CD4-positive, CD25-positive, alpha-beta regulatory T cell (primary cell): Measurements from ENCODE around the gene PLEKHF1. TPM values are rescaled to one million over a fixed set of nuclear protein-coding genes. Genes with fewer than 3 reads are reported as not detected.

Experiments
- ATAC-seq, 2 donors: fragments of 150-1000 bp; cut with Tn5 transposase; one replicate each; pipeline ENCODE4 v1.10.0; 2021; ENCODE audit warnings: low read depth in 2 of 2, moderate number of reproducible peaks in 2 of 2, moderate library complexity in 1 of 2
- DNase-seq, 3 donors: peaks; one replicate each; pipeline versions ENCODE4 v3.0.0 to v3.0.0-alpha.2; 2012 to 2022; ENCODE audit warnings: mixed read lengths in 1 of 3
- H3K27ac ChIP-seq: one replicate; pipeline ENCODE4 v1.7.0; 2013; ENCODE audit warnings: mild to moderate bottlenecking, low read length; ENCODE audit not compliant: insufficient read depth, poor library complexity, severe bottlenecking
- H3K27me3 ChIP-seq: one replicate; pipeline ENCODE4 v1.7.0; 2013; ENCODE audit warnings: low read length; ENCODE audit not compliant: control insufficient read depth, insufficient read depth
- H3K36me3 ChIP-seq: one replicate; pipeline ENCODE4 v1.7.0; 2013; ENCODE audit warnings: mild to moderate bottlenecking, low read length, moderate library complexity; ENCODE audit not compliant: control insufficient read depth, insufficient read depth
- H3K4me1 ChIP-seq: 2 replicates; pipeline ENCODE4 v1.7.0; 2013; ENCODE audit warnings: mild to moderate bottlenecking, low read length; ENCODE audit not compliant: insufficient read depth, control insufficient read depth, poor library complexity, severe bottlenecking
- H3K4me3 ChIP-seq: one replicate; pipeline ENCODE4 v1.7.0; 2013; ENCODE audit warnings: low read depth, mild to moderate bottlenecking, low read length, moderate library complexity
- H3K9me3 ChIP-seq, 2 experiments: 1 replicate in 1 of 2; 2 replicates in 1 of 2; pipeline ENCODE4 v1.7.0; 2013; ENCODE audit warnings: low read length in 2 of 2, mild to moderate bottlenecking in 1 of 2, moderate library complexity in 1 of 2; ENCODE audit not compliant: control insufficient read depth in 2 of 2
- H3K27ac Mint-ChIP-seq, 3 donors: one replicate each; pipeline ENCODE4 v1.8.0; 2020 to 2022; ENCODE audit warnings: mild to moderate bottlenecking in 3 of 3, mixed read lengths in 3 of 3, moderate library complexity in 2 of 3
- H3K27me3 Mint-ChIP-seq: one replicate; pipeline ENCODE4 v1.8.0; 2022; ENCODE audit warnings: mild to moderate bottlenecking, mixed read lengths
- H3K36me3 Mint-ChIP-seq: one replicate; pipeline ENCODE4 v1.8.0; 2020; ENCODE audit warnings: mixed read lengths
- H3K4me1 Mint-ChIP-seq, 4 donors: one replicate each; pipeline ENCODE4 v1.8.0; 2020 to 2022; ENCODE audit warnings: mixed read lengths in 4 of 4, mild to moderate bottlenecking in 1 of 4
- H3K4me3 Mint-ChIP-seq, 4 donors: one replicate each; pipeline ENCODE4 v1.8.0; 2020 to 2022; ENCODE audit warnings: mild to moderate bottlenecking in 4 of 4, mixed read lengths in 4 of 4, moderate library complexity in 3 of 4
- H3K9me3 Mint-ChIP-seq, 7 donors: one replicate each; pipeline ENCODE4 v1.8.0; 2020 to 2022; ENCODE audit warnings: mixed read lengths in 7 of 7, mild to moderate bottlenecking in 3 of 7, moderate library complexity in 2 of 7
- polyA plus RNA-seq, 4 donors: library from polyadenylated mRNA; unstranded; fragments of 300-500 nt; fragmentation: Illumina TruSeq; gene quantifications; one replicate each; pipeline ENCODE4 v1.2.3, GENCODE V29; 2021
- total RNA-seq: library from RNA; stranded (reverse); gene quantifications from one replicate; pipeline ENCODE4 v1.2.3, GENCODE V29; 2022

The PLEKHF1 gene
- total and polyA plus RNA-seq, 5 donors from 2014 or later, result 21.0 to 49.3 (median 35.1) TPM

DNA sequence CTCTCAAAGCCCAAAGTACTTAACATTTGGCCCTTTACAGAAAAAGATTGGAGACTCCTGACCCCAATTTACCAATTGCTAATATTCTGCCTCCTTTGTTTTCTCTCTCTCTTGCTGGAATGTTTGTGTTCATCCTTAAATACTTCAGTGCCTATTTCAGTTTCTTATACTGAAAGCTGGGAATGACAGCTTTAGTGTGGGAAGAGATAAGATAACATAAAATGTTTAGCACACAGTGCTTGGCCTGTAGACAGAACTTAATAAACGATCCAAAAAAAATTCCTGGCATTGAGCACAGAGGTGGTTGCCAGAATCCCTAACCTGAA is 3.0 kb upstream of the PLEKHF1 start:
- Mint-ChIP-seq H3K4me1 (peaks cover 4 to 37% (median 10%) of the 10 kb centered on the region in 4 donors), H3K27ac (peak overlapping the region in 2 of 3 donors; percentile 70 to 82), H3K36me3 (peaks cover 5% of the 10 kb centered on the region), H3K27me3 (peaks cover 4% of the 10 kb centered on the region), H3K9me3 (no peaks in the 10 kb centered on the region), H3K4me3 (peak overlapping the region in 3 of 4 donors; percentile 41 to 86 (median 75))
- DNase-seq (no peak), ATAC-seq (no peak)
- peaks cover 21% of the 10 kb centered on the region for H3K4me1 ChIP-seq
- no peaks in the 10 kb centered on the region for H3K9me3 ChIP-seq
- no peak overlapping the region for H3K4me3 ChIP-seq
- H3K36me3 ChIP-seq, result no peaks in the 10 kb centered on the region
- H3K27ac ChIP-seq, result no peak overlapping the region
- H3K27me3 ChIP-seq, result no peaks in the 10 kb centered on the region

GRCh38 chr19:29662604-29663404 is 2.5 kb upstream of the PLEKHF1 start:
- peaks cover 27% of the 10 kb centered on the region for H3K4me1 ChIP-seq
- H3K27me3 Mint-ChIP-seq, result no peaks in the 10 kb centered on the region
- no peak overlapping the region for H3K27ac ChIP-seq
- H3K36me3 Mint-ChIP-seq, result peaks cover 5% of the 10 kb centered on the region
- peaks cover 4 to 42% (median 13%) of the 10 kb centered on the region in 4 donors for H3K4me1 Mint-ChIP-seq
- H3K9me3 ChIP-seq, result no peaks in the 10 kb centered on the region
- no peak for DNase-seq
- peak overlapping the region; percentile 42 to 82 (median 70) for H3K27ac Mint-ChIP-seq
- no peak overlapping the region for H3K4me3 ChIP-seq
- no peaks in the 10 kb centered on the region for H3K36me3 ChIP-seq
- no peaks in the 10 kb centered on the region for H3K9me3 Mint-ChIP-seq
- no peak for ATAC-seq
- peak overlapping the region; percentile 46 to 86 (median 62) for H3K4me3 Mint-ChIP-seq
- H3K27me3 ChIP-seq, result no peaks in the 10 kb centered on the region

DNA sequence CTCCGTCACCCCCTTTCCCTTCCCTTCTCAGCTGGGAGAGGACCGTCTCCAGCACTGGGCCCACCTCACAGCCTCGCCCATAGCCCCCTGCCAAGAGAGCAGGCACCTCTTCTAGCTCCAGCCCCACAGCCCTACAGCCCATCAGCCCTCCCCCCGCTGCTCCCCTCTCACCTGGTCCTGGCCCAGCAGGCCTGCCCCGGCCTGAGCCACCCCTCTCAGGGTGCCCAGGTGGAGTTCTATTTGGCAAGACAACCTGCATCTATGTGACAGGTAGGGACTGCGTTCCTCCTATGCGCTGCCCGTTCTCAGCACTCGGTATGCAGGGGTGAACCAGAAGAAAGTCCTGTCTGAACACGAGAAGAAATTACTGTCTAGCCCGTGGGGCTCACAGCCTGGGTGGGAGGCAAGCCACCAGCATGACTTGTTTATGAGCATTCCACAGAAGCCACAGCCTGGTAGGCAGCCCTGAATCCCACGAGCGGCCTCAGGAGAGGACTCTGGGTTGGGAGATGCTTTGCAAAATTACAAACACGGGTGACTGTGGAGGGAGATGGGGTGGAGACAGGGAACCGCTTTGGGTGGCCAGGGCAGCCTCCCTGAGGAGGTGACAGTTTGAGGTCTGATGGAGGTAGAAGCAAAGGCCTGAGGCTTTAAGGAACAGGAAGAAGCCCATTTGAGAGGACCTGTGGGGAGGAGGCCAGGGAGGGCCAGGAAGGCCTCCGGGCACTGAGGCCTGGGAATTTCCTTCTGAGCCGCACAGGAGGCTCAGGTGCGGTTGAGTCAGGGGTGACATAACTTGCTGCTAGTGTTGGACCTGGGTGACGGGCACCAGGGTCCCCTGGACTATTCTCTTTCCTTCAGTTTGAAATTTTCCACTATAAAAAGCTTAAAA is 1.2 kb upstream of the PLEKHF1 start:
- H3K4me3 Mint-ChIP-seq, result peak overlapping the region; percentile 86 to 88 (median 87)
- peak overlapping the region; percentile 49 to 90 (median 72) for H3K27ac Mint-ChIP-seq
- Histone ChIP-seq H3K4me1 (peaks cover 40% of the 10 kb centered on the region), H3K27ac (peak overlapping the region; percentile 94), H3K36me3 (no peaks in the 10 kb centered on the region), H3K9me3 (no peaks in the 10 kb centered on the region), H3K27me3 (no peaks in the 10 kb centered on the region), H3K4me3 (peak overlapping the region; percentile 13)
- H3K4me1 Mint-ChIP-seq, result peaks cover 4 to 56% (median 15%) of the 10 kb centered on the region in 4 donors
- H3K36me3 Mint-ChIP-seq, result peaks cover 5% of the 10 kb centered on the region
- ATAC-seq, result no peak
- H3K9me3 Mint-ChIP-seq, result no peaks in the 10 kb centered on the region
- H3K27me3 Mint-ChIP-seq, result no peaks in the 10 kb centered on the region
- DNase-seq, result no peak

DNA sequence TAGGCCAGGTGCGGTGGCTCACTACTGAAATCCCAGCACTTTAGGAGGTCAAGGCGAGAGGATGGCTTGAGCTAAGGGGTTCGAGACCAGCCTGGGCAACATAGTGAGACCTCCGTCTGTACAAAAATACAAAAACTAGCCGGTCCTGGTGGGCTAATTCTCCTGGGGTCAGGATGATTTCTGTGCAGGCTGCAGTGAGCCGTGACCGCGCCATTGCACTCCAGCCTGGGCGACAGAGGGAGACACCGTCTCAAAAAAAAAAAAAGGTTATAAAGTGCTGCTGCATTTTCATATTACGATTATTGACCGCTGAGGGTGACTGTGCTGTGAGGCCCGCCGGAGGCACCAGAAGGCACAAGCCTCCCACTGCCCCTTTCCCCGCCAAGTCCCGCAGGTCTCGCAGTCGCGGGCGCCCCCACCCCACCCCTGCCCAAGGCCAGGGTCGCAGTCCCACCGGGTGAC is 477 bp upstream of the PLEKHF1 start:
- peaks cover 47% of the 10 kb centered on the region for H3K4me1 ChIP-seq
- Mint-ChIP-seq H3K27ac (peak overlapping the region; percentile 52 to 79 (median 72)), H3K4me3 (peak overlapping the region; percentile 86 to 88 (median 87)), H3K36me3 (peaks cover 8% of the 10 kb centered on the region), H3K4me1 (peaks cover 8 to 62% (median 18%) of the 10 kb centered on the region in 4 donors), H3K9me3 (no peaks in the 10 kb centered on the region), H3K27me3 (no peaks in the 10 kb centered on the region)
- H3K27me3 ChIP-seq, result no peaks in the 10 kb centered on the region
- ATAC-seq (no peak), DNase-seq (no peak)
- no peaks in the 10 kb centered on the region for H3K9me3 ChIP-seq
- peak overlapping the region; percentile 13 for H3K4me3 ChIP-seq
- H3K36me3 ChIP-seq, result no peaks in the 10 kb centered on the region
- peak overlapping the region; percentile 94 for H3K27ac ChIP-seq

DNA sequence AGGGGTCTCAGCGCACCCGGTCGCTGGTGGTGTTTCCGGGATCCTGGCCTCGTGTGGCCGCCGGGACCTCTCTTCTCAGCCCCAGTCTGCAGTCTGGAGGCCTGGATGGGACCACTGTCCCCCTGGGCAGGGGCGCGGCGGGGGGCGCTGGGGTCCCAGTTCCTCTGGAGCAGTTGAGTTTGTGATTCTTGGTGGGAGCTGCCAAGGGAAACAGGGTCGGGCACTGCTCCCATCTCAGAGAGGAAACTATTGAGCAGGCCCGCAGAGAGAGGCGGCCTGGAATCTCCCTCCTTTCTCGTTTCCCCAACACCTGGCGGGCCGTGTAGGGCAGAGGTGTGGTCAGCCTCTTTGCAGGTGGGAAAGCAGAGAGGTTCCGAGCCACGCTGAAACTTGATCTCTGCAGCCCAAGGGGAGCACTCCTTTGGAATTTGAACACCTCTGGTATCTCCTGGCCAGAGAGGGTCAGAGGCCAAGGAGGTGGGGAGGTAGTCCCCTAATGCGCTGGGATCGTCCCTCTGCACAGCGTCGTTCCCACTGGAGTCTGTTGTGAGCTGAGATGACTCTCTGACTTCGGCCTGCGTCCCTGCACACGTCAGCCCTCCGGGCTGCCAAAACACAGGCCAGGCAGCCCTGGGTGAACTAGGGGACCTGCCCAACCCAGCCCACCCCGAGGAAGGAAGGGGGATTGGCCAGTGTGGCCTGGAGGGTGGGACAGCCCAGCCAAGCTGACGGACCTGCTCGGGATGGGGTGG is 741 bp downstream of the PLEKHF1 start:
- H3K4me1 ChIP-seq, result peaks cover 59% of the 10 kb centered on the region
- no peaks in the 10 kb centered on the region for H3K27me3 Mint-ChIP-seq
- DNase-seq, result no peak

GRCh38 chr19:29666578-29667386 is 1.5 kb downstream of the PLEKHF1 start:
- peak overlapping the region; percentile 94 for H3K27ac ChIP-seq
- no peaks in the 10 kb centered on the region for H3K9me3 Mint-ChIP-seq
- ATAC-seq (no peak), DNase-seq (peak in 1 of 3 donors; percentile 49)
- peaks cover 15% of the 10 kb centered on the region for H3K36me3 Mint-ChIP-seq
- no peaks in the 10 kb centered on the region for H3K9me3 ChIP-seq
- H3K27me3 Mint-ChIP-seq, result no peaks in the 10 kb centered on the region
- H3K4me3 Mint-ChIP-seq, result peak overlapping the region; percentile 87 to 95 (median 93)
- H3K4me3 ChIP-seq, result peak overlapping the region; percentile 89
- peaks cover 67% of the 10 kb centered on the region for H3K4me1 ChIP-seq
- H3K36me3 ChIP-seq, result no peaks in the 10 kb centered on the region
- H3K27ac Mint-ChIP-seq, result peak overlapping the region; percentile 96 to 99 (median 97)
- H3K4me1 Mint-ChIP-seq, result peaks cover 9 to 70% (median 35%) of the 10 kb centered on the region in 4 donors
- no peaks in the 10 kb centered on the region for H3K27me3 ChIP-seq

More for the DNA sequence above, 741 bp downstream of the PLEKHF1 start:
- peak overlapping the region; percentile 94 for H3K27ac ChIP-seq
- H3K4me1 Mint-ChIP-seq, result peaks cover 9 to 67% (median 27%) of the 10 kb centered on the region in 4 donors
- ATAC-seq, result no peak
- no peaks in the 10 kb centered on the region for H3K27me3 ChIP-seq
- no peaks in the 10 kb centered on the region for H3K36me3 ChIP-seq
- H3K4me3 Mint-ChIP-seq, result peak overlapping the region; percentile 87 to 95 (median 93)
- peak overlapping the region; percentile 89 for H3K4me3 ChIP-seq
- H3K9me3 Mint-ChIP-seq, result no peaks in the 10 kb centered on the region
- H3K36me3 Mint-ChIP-seq, result peaks cover 10% of the 10 kb centered on the region
- peak overlapping the region; percentile 96 to 99 (median 97) for H3K27ac Mint-ChIP-seq
- H3K9me3 ChIP-seq, result no peaks in the 10 kb centered on the region
